Measurements from ENCODE around the gene ATP5IF1.

Gene ATP5IF1

DNA sequence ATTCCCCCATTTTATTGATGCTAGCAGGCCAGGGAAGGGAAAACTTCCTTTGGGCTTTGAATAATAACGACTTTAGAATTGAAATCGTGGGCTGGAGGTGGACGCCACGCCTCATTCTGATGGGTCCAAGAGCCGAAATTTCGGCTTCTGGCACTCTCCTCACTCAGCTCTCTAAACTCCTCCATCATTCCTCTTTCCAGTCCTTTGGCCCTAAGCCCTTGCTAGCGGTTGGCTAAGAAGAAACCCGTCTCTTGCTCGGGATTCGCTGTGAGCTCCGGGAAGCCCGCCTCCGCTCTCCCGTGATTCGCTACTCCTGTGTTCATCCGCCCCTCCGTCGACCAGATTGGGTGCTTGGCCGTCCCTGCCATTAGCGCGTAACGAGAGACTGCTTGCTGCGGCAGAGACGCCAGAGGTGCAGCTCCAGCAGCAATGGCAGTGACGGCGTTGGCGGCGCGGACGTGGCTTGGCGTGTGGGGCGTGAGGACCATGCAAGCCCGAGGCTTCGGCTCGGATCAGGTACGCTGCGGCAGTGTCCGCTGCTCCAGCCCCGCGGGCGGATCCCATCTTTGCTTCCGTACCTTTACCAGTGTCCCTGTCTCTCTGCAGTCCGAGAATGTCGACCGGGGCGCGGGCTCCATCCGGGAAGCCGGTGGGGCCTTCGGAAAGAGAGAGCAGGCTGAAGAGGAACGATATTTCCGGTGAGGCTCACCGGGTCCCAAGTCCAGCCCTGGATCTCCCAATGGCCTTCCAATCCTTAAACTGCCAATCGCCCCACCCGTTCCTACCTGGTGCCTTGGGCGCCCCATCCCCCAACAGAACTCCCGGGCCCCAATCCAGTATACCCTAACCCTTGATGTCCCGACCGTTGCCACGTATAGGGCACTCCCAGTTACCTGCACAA lies at the start of gene ATP5IF1:
TSS of gene ATP5IF1 (plus strand) at position 370 of the 901 bp plus-strand sequence. CDS start at position 430, 60 bp downstream.
- Mint-ChIP-seq H3K4me3 (peak within 1 kb of the TSS in 1 of 2 donors; percentile 51), H3K4me1 (peaks cover 9 to 16% of the 10 kb centered on the region in 2 donors), H3K36me3 (peaks cover 6 to 11% of the 10 kb centered on the region in 2 donors), H3K27me3 (no peaks in the 10 kb centered on the region), H3K9me3 (no peaks in the 10 kb centered on the region), H3K27ac (no peak within 1 kb of the TSS)
- peak; percentile 92 to 96 for ATAC-seq (replicated peaks)
- DNase-seq = peak; percentile 96

DNA sequence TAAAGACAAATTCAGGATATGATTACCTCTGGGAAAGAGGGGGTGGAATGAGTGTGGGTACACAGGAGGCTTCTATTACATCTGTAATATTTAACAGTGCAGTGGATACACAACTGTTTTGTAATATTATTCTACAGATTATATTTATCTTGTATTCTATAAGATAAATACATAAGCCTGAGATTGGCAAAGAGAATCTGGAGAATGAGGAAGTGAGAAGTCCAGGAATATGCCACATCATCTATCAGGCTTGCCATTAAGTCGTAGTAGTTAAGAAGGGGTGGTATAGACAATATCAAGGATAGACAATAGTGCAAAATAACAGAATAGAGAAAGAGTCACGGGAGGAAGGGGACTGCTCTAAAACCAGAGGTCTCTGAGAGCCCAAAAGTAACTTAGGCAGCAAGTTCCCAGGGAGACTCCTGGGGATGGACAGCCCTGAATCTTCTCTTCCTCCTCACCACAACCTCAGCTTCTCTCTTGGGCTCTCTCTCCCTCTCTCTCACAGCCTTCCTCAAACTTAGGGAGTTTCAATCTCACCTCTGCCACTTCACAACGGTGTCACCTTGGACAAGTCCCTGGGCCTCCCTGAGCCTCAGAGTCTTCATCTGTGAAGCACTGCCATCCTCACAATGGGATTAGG lies 45.5 kb upstream of the ATP5IF1 start:
- Mint-ChIP-seq H3K36me3 (peaks cover 6 to 7% of the 10 kb centered on the region in 2 donors), H3K4me1 (peaks cover 3 to 5% of the 10 kb centered on the region in 2 donors), H3K27ac (no peak overlapping the region), H3K27me3 (no peaks in the 10 kb centered on the region), H3K9me3 (no peaks in the 10 kb centered on the region), H3K4me3 (no peak overlapping the region)
- ATAC-seq (replicated peaks) (no peak), DNase-seq (no peak)

DNA sequence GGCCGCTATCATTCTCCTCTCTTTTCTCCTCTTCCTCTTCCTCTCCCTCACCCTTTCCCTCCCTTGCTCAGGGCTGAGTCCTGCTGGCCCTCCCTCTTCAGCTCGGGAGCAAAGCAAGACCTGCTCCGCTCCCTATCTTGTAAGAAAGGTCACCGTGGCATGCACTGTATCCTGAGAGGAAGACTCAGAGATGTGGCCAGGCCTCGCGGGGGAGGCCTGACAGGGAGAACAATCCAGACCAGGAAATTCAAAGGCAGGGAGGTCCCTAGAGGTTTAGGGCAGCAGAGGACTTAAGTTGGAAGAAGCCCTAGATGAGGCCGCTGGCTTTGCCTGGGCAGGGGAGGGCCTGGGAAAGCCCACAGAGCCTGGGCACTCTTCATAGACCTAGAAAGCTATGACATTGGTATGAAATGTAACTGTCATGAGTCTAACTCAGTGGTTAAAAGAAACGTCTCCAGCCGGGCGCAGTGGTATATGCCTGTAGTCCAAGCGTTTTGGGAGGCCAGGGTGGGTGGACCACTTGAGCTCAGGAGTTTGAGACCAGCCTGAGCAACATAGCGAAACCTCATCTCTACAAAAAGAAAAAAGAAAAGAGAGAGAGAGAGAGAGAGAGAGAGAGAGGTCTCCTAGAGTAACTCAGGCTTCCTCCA lies 44.8 kb upstream of the ATP5IF1 start:
- Mint-ChIP-seq H3K4me1 (peaks cover 3 to 5% of the 10 kb centered on the region in 2 donors), H3K27me3 (no peaks in the 10 kb centered on the region), H3K27ac (no peak overlapping the region), H3K36me3 (peaks cover 6 to 7% of the 10 kb centered on the region in 2 donors), H3K4me3 (no peak overlapping the region), H3K9me3 (no peaks in the 10 kb centered on the region)
- ATAC-seq (replicated peaks) (no peak), DNase-seq (no peak)

DNA sequence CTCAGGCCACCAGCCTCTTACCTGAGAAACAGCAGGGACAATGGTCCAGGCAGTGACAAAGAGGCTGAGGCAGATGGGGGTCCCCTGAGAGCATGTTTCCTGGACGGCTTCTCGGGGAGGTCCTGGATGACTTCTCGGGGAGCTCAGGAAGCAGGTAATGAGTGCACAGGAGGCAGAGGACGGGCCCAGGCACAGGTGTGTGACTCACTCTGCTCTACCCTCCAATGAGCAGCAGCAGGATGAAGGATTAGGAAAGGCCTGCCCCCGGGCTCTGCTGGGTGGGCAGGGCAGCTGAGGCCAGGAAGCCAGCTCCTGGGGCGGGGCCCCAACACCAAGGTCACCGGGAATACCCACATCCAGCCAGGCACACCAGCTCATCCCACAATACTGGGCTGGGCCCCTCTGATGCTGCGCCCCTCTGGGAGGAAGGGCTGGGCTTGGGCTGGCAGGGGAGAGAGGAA lies 42.2 kb upstream of the ATP5IF1 start:
- H3K36me3 Mint-ChIP-seq = peaks cover 23 to 25% of the 10 kb centered on the region in 2 donors
- H3K27ac Mint-ChIP-seq = no peak overlapping the region
- no peak for ATAC-seq (replicated peaks)

DNA sequence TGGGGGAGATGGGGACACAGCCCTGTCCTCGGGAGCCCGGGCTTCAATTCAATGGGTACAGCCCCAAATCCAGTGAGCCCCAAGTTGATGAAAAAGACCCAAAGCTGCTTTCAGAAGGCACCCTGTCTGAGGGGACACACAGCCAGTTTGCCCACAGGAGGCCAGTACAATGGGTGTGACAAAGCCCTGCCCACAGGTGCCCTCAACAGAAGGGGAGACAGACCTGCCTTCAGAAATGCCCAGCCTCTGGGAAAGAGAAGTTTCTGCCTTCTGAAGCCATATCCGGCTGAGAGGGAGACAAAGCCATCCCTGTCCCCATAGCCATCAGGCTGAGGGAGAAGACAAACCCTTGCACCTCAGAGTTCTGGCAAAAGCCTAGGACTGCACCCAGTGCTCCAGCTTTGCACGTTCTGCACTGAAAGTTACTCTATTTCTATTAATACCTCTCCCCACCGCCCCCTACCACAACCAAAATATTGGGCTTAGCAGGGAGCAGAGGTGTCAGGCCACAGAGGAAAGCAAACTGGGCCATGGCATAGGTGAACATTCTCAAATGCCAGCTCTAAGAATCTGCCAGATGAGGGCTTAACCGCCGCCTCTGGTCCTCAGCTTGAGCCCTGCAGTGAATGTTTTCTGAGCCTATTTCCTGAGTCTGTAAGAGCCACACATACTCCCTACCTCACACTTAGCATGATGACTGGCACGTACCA lies 41.4 kb upstream of the ATP5IF1 start:
- H3K9me3 Mint-ChIP-seq = peaks cover 2 to 4% of the 10 kb centered on the region in 2 donors
- H3K4me3 Mint-ChIP-seq = no peak overlapping the region
- H3K4me1 Mint-ChIP-seq = peaks cover 16 to 25% of the 10 kb centered on the region in 2 donors
- DNase-seq (no peak), ATAC-seq (replicated peaks) (no peak)
- H3K36me3 Mint-ChIP-seq = peaks cover 31 to 33% of the 10 kb centered on the region in 2 donors
- no peaks in the 10 kb centered on the region for H3K27me3 Mint-ChIP-seq
- H3K27ac Mint-ChIP-seq = no peak overlapping the region

More for the DNA sequence above, 42.2 kb upstream of the ATP5IF1 start:
- H3K9me3 Mint-ChIP-seq = no peaks in the 10 kb centered on the region
- H3K4me3 Mint-ChIP-seq = no peak overlapping the region
- no peak for DNase-seq
- no peaks in the 10 kb centered on the region for H3K27me3 Mint-ChIP-seq
- peaks cover 12 to 20% of the 10 kb centered on the region in 2 donors for H3K4me1 Mint-ChIP-seq

DNA sequence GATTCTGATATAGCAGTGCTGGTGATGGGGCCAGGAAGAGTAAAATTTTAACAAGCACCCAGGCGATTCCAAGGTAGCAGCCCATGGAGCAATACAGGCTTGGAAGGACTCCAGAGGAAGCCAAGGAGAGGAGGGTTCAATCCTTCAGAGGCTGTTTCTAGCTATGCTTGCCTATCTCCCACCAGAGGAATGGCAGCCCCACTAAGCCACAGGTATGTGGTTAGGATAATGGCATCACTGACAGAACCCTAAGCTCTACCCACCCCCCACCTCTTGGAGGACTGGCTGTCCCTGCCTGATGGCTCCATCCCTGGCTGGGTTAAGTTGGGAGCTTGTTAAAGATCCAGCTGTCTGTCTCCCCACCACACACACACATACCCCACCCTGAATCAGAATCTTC lies 40.1 kb upstream of the ATP5IF1 start:
- no peak for ATAC-seq (replicated peaks)

DNA sequence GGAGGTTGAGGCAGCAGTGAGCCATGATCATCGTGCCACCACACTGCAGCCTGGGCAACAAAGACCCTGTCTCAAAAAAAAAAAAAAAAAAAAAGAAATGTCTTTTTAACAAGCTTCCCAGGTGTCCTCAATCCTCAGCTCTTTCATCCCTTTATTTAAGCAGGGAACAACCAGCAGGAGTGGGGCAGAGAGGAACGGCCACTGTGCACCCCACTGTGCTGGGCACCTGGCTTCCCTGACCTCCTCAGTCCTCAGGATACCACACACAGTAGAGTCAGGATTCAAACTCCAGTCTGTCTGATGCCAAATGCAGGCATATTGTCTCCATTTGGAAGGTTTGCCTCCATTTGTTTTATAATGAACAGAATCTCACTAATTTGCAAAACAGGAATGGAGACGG lies 39.6 kb upstream of the ATP5IF1 start:
- no peak overlapping the region for H3K27ac Mint-ChIP-seq
- ATAC-seq (replicated peaks) = no peak
- peaks cover 28 to 37% of the 10 kb centered on the region in 2 donors for H3K4me1 Mint-ChIP-seq
- peaks cover 44 to 48% of the 10 kb centered on the region in 2 donors for H3K36me3 Mint-ChIP-seq
- DNase-seq = no peak
- no peaks in the 10 kb centered on the region for H3K27me3 Mint-ChIP-seq
- peaks cover 2 to 4% of the 10 kb centered on the region in 2 donors for H3K9me3 Mint-ChIP-seq
- no peak overlapping the region for H3K4me3 Mint-ChIP-seq

More for the DNA sequence above, 40.1 kb upstream of the ATP5IF1 start:
- Mint-ChIP-seq H3K36me3 (peaks cover 38 to 43% of the 10 kb centered on the region in 2 donors), H3K4me1 (peaks cover 25 to 34% of the 10 kb centered on the region in 2 donors), H3K27me3 (no peaks in the 10 kb centered on the region), H3K27ac (no peak overlapping the region), H3K9me3 (peaks cover 2 to 4% of the 10 kb centered on the region in 2 donors), H3K4me3 (no peak overlapping the region)
- DNase-seq = no peak

DNA sequence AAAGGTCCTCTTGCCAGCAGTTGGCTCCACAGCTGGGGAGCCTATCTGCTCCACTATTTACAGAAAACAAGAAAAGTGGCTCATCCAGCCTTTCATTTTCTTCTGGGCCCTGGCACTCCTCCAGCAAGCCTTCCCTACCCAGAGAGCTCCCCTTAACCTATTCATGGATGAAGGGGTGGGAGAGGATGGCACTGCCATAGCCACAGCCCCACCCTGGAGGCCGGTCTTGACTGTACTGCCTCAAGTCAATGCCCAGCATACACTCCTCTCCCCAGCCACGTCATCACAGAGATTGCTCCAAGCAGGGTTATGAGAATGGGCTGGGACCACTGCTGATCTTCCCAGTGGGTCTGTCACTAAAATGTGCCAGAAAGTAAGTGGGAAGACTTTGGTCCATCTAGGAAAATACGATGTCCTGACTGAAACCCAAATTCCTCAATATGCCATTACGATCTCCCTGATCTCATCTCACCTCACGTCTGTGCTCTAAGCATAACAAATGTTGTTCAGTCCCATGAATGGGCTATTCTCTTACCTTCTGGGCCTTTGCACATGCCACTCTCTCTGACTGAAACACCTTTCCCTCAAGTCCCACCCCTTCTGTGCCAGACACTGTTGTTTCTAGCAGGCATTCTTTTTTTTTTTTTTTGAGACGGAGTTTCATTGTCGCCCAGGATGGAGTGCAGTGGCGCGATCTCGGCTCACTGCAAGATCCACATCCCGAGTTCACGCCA lies 38.1 kb upstream of the ATP5IF1 start:
- peaks cover 28 to 40% of the 10 kb centered on the region in 2 donors for H3K4me1 Mint-ChIP-seq
- DNase-seq = no peak
- peaks cover 48 to 50% of the 10 kb centered on the region in 2 donors for H3K36me3 Mint-ChIP-seq
- no peak overlapping the region for H3K4me3 Mint-ChIP-seq
- H3K27ac Mint-ChIP-seq = no peak overlapping the region
- H3K27me3 Mint-ChIP-seq = no peaks in the 10 kb centered on the region
- ATAC-seq (replicated peaks) = no peak
- peaks cover 2 to 4% of the 10 kb centered on the region in 2 donors for H3K9me3 Mint-ChIP-seq

DNA sequence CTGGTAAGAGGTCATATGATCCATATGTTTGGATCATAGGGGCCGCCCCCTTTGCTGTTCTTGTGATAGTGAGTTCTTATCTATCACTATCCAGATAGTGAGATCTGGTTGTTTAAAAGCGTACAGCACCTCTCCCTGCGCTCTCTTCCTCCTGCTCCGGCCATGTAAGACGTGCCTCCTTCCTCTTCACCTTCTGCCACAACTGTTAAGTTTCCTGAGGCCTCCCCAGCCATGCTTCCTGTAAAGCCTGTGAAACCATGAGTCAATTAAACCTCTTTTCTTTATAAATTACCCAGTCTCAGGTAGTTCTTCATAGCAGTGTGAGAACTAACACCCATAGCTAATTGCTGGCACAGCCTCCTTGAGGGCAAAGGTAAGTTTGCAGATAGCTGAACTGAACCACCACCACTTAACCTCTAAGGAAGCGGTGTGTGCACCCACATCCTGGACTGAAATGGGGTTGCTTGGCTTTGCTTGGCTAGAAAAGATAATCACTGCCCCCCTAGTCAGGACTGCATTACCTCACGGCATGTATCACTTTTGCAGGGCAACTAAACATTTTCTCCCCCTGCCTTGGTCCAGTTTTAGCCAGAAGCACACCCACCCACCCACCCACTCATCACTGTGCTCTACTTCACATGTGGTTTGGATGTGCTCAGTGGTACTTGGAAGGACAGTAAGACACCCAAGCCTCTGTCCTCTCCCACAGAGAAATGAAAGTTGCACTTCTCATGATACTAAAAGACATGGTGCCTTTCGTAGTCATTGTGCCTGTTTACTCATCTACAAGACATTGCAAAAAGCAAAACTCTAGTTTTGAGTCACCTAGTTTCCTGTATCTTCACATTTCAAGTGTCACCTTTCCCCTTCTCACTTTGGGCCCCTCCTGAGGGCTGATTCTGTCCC lies 36.3 kb upstream of the ATP5IF1 start:
- Mint-ChIP-seq H3K27ac (peak overlapping the region; percentile 94), H3K4me1 (peaks cover 28 to 40% of the 10 kb centered on the region in 2 donors), H3K4me3 (peak overlapping the region; percentile 65 to 78), H3K27me3 (no peaks in the 10 kb centered on the region), H3K9me3 (peaks cover 2 to 4% of the 10 kb centered on the region in 2 donors), H3K36me3 (peaks cover 50 to 59% of the 10 kb centered on the region in 2 donors)
- ATAC-seq (replicated peaks) = peak; percentile 94 to 95
- DNase-seq = peak; percentile 68

DNA sequence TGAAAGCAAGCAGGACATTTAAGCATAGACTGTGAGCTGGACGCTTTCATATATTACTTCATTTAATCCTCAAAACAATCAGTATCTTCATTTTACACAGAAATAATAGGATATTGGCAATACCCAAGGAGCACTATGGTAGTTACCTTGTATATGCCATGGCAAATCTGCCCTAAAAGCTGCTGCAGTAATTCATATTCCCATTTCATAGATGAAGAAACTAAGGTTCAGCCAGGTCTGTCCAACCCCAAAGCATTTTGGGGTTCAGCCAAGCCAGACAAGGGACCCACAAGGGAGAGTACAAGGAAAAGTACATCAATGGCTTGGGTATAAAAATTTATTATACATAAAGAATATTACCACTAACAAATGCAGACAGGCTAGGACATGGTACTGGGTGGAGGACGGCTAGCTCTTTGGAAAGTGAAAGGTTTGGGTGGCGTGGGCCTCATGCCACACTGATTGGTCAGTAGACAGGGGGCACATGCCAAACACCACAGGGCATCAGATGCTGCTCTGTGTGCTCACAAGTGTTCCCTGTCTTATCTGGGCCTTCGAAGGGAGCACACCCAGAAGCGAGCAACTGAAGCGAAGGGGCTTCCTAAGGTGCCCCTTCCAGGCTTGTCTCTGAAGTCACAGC lies 35.6 kb upstream of the ATP5IF1 start:
- H3K27ac Mint-ChIP-seq = peak overlapping the region; percentile 59
- H3K9me3 Mint-ChIP-seq = peaks cover 2 to 4% of the 10 kb centered on the region in 2 donors
- peaks cover 28 to 40% of the 10 kb centered on the region in 2 donors for H3K4me1 Mint-ChIP-seq
- DNase-seq (no peak), ATAC-seq (replicated peaks) (no peak)
- peak overlapping the region in 1 of 2 donors; percentile 37 for H3K4me3 Mint-ChIP-seq
- peaks cover 50 to 63% of the 10 kb centered on the region in 2 donors for H3K36me3 Mint-ChIP-seq
- no peaks in the 10 kb centered on the region for H3K27me3 Mint-ChIP-seq

DNA sequence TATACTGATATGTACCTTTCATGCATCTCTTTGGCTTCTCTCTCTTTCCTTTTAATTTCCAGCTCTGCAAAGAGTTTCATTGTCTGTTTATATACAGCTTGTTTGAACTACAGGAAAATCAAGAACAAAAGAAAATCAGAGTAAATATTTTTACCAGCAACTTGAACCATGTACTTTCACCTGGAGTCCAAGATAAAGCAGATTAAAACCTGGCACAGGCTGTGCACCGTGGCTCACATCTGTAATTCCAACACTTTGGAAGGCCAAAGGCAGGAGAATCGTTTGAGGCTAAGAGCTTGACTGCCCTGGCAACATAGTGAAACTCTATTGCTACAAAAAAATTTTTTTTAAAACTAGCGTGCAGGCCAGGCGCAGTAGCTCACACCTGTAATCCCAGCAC lies 30.7 kb upstream of the ATP5IF1 start:
- no peak for ATAC-seq (replicated peaks)
- no peak for DNase-seq
- H3K9me3 Mint-ChIP-seq = no peaks in the 10 kb centered on the region
- peaks cover 28 to 37% of the 10 kb centered on the region in 2 donors for H3K36me3 Mint-ChIP-seq
- no peaks in the 10 kb centered on the region for H3K27me3 Mint-ChIP-seq
- H3K4me3 Mint-ChIP-seq = no peak overlapping the region
- no peak overlapping the region for H3K27ac Mint-ChIP-seq
- peaks cover 10 to 14% of the 10 kb centered on the region in 2 donors for H3K4me1 Mint-ChIP-seq

DNA sequence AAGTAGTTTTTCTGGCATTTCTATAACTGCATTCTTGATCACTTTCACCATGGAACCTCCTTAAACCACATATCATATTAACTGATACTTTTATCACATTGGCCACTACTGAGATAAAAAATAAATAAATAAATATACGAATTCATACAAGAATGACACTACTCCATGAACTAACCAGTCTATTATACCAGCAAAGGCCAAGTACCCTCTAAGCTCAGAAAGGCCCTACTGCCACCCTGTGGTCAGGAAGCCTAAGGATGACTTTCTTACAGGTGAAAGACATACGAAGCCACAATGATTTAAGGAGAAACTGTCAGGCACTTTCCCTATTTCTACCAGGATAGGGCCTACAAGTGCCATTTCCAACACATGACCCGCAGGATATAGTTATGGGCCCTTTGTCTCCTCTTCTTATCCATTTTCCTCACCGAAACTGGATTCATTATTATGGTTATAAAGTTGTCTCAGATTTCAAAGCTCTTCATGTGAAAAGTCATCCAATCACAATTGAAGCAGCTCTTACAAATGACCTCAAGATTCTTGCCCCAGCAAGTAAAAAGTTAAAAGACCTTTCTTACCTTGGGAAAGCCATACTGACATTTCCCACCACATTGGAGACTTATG lies 27.0 kb upstream of the ATP5IF1 start:
- H3K4me3 Mint-ChIP-seq = no peak overlapping the region
- H3K27me3 Mint-ChIP-seq = no peaks in the 10 kb centered on the region
- no peaks in the 10 kb centered on the region for H3K4me1 Mint-ChIP-seq
- H3K9me3 Mint-ChIP-seq = no peaks in the 10 kb centered on the region
- ATAC-seq (replicated peaks) = peak; percentile 87
- DNase-seq = peak; percentile 30
- H3K36me3 Mint-ChIP-seq = peaks cover 13 to 24% of the 10 kb centered on the region in 2 donors
- no peak overlapping the region for H3K27ac Mint-ChIP-seq

All from stimulated activated naive B cell treated with anti-CD40 and anti-IgM and Interleukin-4, amounts not matched to agents 10 μg/mL and 1 μg/mL and 100 μg/mL, for 72 hours (primary cell).